ENCODE data around the gene DEFB127. TPM values are rescaled to one million over a fixed set of nuclear protein-coding genes. Genes with fewer than 3 reads are reported as not detected.

Gene DEFB127
- total RNA-seq, 1 experiment from 2014 or later = not detected

- no peak overlapping the region for H3K4me3 Mint-ChIP-seq
- no peak overlapping the region for H3K27ac ChIP-seq (ENCODE audit: insufficient read length, low read depth, low read length)
- TF ChIP-seq CTCF (conservative IDR thresholded peaks at IDR 0.05) = no peak
- no peaks in the 10 kb centered on the region for H4K20me1 ChIP-seq (ENCODE audit: control insufficient read depth, insufficient read depth, insufficient read length)
- H3K4me1 Mint-ChIP-seq = no peaks in the 10 kb centered on the region
- H4K91ac ChIP-seq (ENCODE audit: insufficient read length, low read depth, low read length) = no peak overlapping the region
- no CpG with 5 or more reads among the region's 1 CpG for WGBS (ENCODE audit: extremely low coverage, insufficient read length, low lambda C conversion rate)
- H3K23ac ChIP-seq (ENCODE audit: insufficient read length, low read depth, low read length) = no peak overlapping the region
- H3K9me3 ChIP-seq (ENCODE audit: control insufficient read depth, low read depth, low read length) = peaks cover 52% of the 10 kb centered on the region
- no peaks in the 10 kb centered on the region for H3K23me2 ChIP-seq (ENCODE audit: insufficient read length, low read depth, low read length, poor library complexity, severe bottlenecking)
- H2AFZ ChIP-seq (ENCODE audit: low read length) = no peak overlapping the region
- H3K36me3 Mint-ChIP-seq (ENCODE audit: insufficient read depth in 1 of 3, low read depth in 3 of 3) = no peaks in the 10 kb centered on the region
- H3K18ac ChIP-seq (ENCODE audit: insufficient read length, low read depth, low read length) = no peak overlapping the region
- no peaks in the 10 kb centered on the region for H3K4me1 ChIP-seq (ENCODE audit: insufficient read depth, low read length)
- no peak overlapping the region for H2BK20ac ChIP-seq (ENCODE audit: low read depth, low read length, poor library complexity, severe bottlenecking)
- H3K27me3 ChIP-seq (ENCODE audit: insufficient read depth, low read length) = no peaks in the 10 kb centered on the region
- H3T11ph ChIP-seq (ENCODE audit: low read length) = no peak overlapping the region
- no peaks in the 10 kb centered on the region for H3K79me1 ChIP-seq (ENCODE audit: insufficient read depth, low read depth, low read length, poor library complexity, severe bottlenecking)
- no peak overlapping the region for H2BK5ac ChIP-seq (ENCODE audit: insufficient read length, low read length)
- DNase-seq = no peak
- H3K4me2 ChIP-seq (ENCODE audit: insufficient read depth, insufficient read length, low read length) = no peak overlapping the region
- H3K9ac ChIP-seq (ENCODE audit: extremely low read depth, insufficient read length, low read length) = no peak overlapping the region
- H3K27ac Mint-ChIP-seq = no peak overlapping the region
- H2BK120ac ChIP-seq (ENCODE audit: low read depth, low read length, poor library complexity, severe bottlenecking) = no peak overlapping the region
- no peak overlapping the region for H3K56ac ChIP-seq (ENCODE audit: insufficient read length, low read depth, low read length)
- H4K5ac ChIP-seq (ENCODE audit: insufficient read length, low read depth, low read length) = no peak overlapping the region
- H3K4ac ChIP-seq (ENCODE audit: low read depth, low read length) = no peak overlapping the region
- no peak overlapping the region for H4K8ac ChIP-seq (replicated peaks; ENCODE audit: insufficient read length, low read depth, low read length)
- peaks cover 0 to 89% of the 10 kb centered on the region in 2 experiments; a peak in 2 of 5 replicates for H3K9me3 Mint-ChIP-seq
- H3K14ac ChIP-seq (ENCODE audit: insufficient read depth, low read length) = no peak overlapping the region
- H2BK15ac ChIP-seq (ENCODE audit: low read depth, low read length) = no peak overlapping the region
- no peak overlapping the region for H2AK5ac ChIP-seq (ENCODE audit: insufficient read length, low read length)
- no peaks in the 10 kb centered on the region for H3K79me2 ChIP-seq (ENCODE audit: insufficient read depth, low read length)
- peaks cover 36% of the 10 kb centered on the region for H3K27me3 Mint-ChIP-seq (ENCODE audit: low read depth)
- H2BK12ac ChIP-seq (ENCODE audit: insufficient read length, low read depth, low read length) = no peak overlapping the region
Measured at GRCh38 chr20:152131-152530, 5.1 kb upstream of the DEFB127 start.
